SKM-1 treated with dmso at 0.1 percent for 144 hours (cell line): ENCODE results near the gene MCEMP1.

Experiments
- DNase-seq: peaks from one replicate; lab custom pipeline; 2025; ENCODE audit not compliant: unreplicated experiment; lab: John Stamatoyannopoulos, UW

Gene MCEMP1

DNA sequence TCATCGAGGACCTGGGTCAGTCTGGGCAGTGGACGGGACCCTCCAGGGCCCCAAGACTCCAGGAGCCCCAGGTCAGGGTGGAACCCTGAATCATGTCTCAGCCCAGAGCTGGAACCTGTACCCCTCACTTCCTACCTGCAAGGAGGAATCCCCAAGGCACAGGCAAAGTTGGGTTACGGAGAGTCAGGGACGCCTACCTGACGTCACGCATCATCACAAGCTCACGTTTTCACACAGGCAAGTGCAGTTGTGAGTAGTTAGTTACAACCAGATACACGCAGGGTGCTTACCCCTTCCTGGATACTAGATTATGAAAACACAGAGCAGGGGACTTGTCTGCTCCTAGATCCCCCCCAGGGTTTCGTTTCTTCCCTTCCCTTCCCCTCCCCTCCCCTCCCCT, 6.1 kb upstream of the MCEMP1 start:
- DNase-seq, result no peak

DNA sequence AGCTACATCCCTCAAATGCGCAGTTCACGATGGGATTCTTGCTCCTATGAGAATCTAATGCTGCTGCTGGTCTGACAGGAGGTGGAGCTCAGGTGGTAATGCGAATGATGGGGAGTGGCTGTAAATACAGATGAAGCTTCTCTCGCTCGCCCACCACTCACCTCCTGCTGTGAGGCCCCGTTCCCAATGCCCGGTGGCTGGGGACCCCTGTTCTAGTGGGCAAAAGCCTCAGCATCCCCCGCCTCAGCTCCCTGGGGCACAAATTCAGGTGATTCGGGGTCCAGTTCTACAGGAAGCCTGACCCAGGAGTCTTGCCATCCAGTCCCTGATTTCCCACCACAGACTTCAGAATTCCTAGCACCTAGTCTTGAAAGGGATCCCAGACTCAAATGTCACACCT, 4.4 kb upstream of the MCEMP1 start:
- DNase-seq, result no peak

DNA sequence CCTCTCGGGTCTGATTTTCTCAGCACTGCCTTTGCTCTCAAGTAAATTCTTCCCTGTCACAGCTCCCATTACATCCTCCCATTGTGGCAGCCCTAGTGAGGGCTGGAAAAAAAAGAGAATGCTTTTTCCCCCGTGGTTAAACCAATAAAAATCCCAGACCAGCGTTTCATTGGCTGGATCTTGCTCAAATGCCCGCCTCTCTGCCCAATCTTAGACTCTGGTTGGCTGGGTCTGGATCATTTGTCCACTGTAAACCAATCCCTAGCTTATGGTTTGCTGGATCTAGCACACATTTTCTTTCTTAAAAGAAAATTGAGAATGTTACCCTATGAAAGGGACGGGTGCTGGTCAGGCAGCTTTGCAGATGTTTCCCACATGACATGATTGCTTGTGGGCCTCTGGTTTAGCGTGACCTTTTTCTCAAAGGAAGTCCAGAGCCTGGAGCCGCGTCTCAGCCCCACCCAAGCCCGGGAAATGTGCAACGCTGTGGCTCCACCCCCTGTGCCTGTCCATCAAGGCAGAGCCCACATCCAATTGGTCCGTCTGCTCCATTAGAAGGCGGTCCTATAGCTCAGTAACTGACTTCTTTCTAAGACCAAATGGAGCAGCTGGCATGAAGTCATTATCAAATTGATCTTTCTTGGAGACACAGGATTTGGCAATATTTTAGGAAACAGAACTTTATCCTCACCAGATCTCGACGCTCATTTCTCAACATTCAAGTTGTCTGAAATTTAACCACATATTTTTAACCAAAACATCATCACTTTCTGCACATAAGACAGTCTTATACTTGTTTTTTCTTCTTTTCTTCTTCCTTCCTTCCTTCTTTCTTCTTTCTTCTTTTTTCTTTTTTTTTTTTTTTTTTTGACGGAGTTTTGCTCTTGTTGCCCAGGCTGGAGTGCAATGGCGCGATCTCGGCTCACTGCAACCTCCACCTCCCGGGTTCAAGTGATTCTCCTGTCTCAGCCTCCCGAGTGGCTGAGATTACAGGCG, 2.6 kb upstream of the MCEMP1 start:
- peak; percentile 83 for DNase-seq

DNA sequence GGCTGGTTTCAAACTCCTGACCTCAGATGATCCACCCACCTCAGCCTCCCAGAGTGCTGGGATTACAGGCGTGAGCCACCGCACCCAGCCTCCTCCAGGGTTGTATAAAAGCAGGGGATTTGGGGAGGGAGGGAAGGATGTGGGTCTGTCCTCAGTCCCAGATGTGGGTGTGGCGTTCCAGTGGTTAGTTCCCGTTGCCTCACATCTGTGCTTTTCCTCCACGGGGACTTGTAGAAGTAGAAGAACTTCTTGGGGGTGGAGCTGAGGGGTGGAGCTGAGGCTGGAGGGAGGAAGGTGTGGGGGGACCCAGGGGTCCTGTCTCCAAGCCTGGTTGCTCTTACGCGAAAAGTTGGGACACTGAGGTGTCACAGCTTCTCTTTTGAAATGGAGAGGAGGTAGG, 514 bp upstream of the MCEMP1 start:
- DNase-seq, result peak; percentile 79

DNA sequence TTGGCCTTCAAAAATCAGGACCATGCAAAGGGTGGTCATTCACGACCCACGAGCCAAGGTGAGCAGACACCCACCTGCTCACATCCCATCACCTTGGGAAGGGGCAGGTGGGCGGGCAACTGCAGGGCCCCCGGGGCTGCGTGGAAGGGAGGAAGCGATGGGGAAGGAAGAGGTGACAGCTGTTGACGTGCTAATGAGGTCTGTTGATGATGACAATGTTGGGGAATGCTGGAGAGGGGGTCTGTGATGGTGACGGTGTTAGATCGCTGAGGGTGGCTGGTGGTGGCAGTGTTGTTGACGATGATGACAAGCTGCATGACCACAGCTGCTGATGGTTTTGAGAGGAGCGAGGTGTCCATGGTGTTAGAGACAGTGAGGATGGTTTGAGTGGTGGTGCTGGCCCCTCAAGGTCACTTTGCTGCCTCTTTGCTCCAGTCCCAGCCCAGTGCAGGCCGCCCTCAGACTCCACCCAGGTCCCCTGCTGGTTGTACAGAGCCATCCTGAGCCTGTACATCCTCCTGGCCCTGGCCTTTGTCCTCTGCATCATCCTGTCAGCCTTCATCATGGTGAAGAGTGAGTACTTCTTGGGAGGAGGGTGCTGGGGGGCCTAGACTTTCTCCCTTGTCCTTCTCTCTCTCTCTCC, 900 bp downstream of the MCEMP1 start:
- DNase-seq, result no peak

DNA sequence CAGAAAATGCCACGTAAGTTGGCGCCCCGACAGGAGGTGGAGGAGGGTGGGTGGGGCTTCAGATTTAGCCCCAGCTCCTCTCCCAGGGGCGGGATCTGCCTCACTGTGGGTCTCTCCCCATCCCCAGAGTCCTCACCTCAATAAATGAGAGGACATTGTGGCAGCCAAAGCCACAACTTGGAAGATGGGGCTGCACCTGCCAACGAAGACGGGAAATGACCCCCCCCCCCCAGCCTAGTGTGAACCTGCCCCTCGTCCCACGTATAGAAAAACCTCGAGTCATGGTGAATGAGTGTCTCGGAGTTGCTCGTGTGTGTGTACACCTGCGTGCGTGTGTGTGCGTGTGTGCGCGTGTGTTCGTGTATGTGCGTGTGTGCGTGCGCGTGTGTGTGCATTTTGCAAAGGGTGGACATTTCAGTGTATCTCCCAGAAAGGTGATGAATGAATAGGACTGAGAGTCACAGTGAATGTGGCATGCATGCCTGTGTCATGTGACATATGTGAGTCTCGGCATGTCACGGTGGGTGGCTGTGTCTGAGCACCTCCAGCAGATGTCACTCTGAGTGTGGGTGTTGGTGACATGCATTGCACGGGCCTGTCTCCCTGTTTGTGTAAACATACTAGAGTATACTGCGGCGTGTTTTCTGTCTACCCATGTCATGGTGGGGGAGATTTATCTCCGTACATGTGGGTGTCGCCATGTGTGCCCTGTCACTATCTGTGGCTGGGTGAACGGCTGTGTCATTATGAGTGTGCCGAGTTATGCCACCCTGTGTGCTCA, 2.3 kb downstream of the MCEMP1 start:
- DNase-seq, result no peak

DNA sequence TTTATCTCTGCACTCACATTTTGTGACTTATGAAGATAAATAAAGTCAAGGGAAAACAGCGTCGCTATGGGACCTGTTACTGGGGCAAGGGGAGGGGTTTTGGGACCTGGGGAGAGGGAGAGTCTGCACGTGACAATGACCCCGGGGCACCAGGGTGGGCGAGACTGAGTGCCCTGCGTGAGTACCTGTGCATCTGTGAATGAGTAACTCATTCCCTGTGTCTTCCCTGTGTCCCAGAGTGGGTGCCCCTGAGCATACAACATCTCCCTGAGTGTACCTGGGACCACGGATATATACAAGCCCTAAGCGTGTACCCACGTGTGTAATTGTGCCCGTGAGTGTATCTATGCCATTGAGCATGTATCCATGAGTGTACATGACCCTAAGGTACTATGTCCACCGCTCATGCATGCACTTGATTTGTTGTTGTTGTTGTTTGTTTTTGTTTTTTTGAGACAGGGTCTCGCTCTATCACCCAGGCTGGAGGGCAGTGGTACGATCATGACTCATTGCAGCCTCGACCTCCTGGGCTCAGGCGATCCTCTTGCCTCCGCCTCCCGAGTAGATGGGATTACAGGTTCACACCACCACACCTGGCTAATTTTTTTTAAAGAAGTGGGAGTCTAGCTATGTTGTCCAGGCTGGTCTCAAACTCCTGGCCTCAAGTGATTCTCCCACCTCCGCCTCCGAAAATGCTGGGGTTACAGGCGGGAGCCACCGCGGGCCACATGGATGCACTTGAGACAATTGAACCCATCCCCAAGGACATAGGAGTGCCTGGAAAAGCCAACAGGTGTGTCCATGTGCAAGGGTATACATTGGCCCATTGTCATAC, 3.1 kb downstream of the MCEMP1 start:
- DNase-seq, result no peak

DNA sequence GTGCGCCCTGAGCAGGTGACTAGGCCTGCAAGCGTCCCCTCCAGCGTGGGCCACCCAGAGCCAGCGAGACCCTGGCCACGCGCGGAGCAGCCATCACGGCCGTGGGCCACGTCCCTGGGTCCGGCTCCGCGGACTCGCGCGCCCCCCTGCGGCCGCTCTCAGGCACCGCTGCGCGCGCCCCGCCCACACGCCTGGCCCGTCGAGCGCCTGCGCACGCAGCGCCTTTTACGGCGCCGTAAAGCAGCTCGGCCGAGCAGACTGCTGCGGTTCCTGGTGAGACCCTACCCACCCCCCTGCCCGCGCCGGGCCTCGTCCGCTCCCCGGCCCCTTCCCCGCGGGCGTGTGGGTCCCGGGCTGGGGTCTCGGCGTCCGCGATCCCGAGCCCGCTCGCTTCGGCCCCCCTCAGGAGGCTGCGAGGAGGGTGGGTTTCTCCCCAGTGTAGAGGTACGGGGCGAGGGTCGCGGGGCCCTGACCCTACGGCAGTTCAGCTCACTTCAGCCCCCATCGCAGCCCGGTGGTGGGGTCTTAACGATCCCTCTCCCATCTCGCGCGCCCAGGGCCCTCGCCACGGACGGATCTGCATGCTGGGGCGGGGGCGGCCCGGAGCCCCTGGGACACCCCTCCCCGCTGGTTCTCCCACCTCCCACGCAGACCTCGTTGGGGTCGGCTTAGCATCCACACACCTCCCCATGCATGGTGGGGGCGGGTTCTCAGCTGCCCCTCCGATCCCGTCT, 3.9 kb downstream of the MCEMP1 start, which contains the start of gene TRAPPC5:
Gene TRAPPC5, plus strand, starts transcription at position 228 of the 734 bp plus-strand sequence. CDS start 1,421 bp downstream, outside the sequence.
- peak; percentile 82 for DNase-seq

DNA sequence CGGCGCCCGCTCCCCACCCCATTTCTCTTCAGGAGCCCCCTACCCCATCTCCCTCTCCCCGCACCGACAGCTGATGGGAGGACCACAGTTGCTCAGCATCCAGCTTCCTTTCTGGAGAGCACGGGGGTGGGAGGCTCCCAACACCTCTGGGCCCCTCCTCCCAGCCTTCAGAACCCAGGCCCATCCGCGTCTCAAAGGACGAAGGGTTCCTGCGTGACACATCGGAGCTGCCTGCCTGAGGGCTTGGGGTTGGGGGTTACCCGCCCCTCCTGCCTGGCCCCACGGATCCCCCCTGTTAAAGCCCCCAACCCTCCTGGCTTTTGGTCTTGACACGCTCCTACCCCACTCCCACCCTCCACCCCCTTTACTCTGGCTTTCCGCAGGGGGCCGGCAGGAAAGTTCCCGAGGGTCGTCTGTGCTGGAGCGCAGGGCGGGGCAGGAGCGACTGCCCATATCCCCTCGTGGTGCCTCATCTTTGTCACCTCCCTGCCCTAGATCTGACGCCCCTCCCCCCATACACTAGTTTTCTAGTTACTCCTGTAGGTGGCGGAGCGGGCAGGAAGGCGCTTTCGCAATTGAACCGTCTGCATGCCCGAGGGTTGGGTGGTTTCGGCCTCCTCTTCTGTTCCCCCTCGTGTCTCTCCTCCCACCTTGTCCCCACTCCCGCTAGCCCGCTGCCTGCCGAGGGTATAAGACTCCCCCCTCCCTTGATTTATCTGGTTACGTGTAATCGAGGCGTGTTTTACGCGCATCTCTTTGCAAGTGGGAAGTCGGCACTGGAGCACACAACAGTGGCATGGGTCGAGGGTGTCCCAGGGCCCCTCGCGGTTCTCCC, 4.7 kb downstream of the MCEMP1 start:
- peak; percentile 97 for DNase-seq

DNA sequence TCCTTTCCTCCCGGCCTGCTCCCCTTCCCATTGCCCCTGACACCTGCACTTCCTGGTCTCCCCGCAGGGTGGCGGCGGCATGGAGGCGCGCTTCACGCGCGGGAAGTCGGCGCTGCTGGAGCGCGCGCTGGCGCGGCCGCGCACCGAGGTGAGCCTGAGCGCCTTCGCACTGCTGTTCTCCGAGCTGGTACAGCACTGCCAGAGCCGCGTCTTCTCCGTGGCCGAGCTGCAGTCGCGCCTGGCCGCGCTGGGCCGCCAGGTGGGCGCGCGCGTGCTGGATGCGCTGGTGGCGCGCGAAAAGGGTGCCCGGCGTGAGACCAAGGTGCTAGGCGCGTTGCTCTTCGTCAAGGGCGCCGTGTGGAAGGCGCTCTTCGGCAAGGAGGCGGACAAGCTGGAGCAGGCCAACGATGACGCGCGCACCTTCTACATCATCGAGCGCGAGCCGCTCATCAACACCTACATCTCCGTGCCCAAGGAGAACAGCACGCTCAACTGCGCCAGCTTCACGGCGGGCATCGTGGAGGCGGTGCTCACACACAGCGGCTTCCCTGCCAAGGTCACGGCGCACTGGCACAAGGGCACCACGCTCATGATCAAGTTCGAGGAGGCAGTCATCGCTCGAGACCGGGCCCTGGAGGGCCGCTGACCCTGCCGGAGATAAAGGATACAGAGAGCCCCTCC, 5.4 kb downstream of the MCEMP1 start:
- no peak for DNase-seq

DNA sequence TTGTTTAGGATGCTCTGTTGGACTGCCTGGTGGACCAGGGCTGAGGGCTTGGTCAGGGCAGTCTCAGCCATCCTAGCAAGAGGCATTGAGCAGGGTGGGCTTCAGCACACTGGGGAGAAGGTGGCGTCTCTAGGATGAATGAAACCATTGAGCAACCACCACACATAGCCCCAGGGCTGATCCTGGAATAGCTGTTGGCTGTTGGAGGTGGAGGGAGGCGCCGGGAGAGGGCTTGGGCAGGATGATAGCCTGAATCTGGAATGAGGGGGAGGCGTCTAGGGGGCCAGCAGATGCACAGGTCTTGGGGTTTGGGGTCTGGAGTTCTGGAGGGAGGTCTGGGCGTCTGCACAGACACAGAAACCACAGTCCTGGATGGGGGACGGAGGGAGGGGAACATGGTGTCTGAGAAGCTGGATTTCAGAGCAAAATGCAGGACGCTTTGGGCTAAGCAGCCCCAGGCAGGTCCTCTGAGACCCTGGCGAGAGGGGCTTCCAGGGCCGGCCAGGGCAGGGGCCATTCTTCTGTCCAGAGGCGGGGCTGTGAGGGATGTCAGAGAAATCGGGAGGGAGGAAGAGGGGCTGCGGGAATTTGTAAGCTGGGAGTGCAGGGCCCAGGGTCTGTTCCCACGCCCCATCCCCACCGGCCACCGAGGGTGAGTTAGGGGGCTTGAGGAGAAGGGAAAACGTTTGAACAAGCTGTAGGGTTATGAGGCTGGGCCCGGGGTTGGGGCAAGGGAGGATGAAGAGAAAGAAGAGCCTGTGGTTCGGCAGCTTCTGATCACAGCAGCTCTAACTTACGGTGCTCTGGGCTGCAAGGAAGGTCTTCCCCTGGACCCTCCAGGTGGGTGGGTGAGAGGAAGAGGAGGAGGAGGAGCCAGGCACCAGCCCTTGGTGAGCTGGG, 8.9 kb downstream of the MCEMP1 start:
- no peak for DNase-seq

DNA sequence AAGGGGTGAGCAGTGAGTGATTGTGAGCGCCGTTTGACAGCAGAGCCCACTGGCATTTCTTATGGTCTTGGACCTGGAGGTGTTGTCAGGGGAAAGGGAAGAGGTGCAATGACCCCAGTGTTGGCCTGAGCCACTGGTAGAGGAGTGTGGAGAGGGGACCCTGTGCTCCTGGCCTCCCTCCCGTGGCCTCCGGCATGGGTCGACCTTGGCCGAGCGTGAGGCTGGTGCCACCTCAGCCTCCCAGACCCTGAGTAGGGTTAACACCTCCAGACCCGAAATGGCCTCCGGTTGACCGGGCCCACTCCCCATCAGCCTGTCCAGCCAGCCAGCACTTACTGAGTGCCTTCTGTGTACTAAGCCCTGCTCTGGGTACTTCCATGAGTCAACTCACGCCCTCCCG, 10.3 kb downstream of the MCEMP1 start:
- DNase-seq, result no peak

DNA sequence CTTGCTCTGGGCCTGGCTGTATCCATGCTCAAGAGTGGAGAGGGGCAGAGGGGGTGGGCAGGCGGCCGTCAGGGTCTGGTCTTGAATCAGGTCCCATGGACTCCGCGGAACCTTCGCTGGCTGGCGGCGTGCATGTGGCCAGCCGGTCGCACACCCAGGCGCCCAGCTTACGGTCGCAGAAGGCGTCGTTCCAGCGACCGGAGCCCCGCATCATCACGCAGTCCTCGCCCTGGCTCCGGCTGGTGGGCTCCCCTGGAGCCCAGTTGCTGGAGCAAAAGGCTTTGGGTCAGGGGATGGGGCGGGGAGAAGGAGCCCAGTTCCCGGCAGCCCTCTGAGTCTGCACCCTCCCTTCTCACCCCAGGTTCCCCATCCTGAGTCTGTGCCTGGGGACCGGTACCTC, 12.3 kb downstream of the MCEMP1 start:
- no peak for DNase-seq

DNA sequence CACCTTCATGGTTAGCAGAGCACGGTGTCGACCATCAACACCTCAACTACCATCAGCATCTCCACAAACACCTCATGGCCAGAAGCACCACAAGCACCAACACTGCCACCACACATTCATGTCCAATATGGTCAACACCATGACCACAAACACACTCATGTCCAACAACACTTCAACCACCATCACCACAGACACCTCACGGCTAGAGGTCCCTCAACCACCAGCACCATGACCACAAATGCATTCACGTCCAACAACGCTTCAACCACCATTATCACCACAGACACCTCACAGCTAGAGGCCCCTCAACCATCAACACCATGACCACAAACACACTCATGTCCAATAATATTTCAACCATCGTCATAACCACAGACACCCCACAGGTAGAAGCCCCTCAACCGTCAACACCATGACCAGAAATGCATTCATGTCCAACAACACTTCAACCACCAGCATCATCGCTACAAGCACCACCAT, 13.9 kb downstream of the MCEMP1 start:
- DNase-seq, result no peak

DNA sequence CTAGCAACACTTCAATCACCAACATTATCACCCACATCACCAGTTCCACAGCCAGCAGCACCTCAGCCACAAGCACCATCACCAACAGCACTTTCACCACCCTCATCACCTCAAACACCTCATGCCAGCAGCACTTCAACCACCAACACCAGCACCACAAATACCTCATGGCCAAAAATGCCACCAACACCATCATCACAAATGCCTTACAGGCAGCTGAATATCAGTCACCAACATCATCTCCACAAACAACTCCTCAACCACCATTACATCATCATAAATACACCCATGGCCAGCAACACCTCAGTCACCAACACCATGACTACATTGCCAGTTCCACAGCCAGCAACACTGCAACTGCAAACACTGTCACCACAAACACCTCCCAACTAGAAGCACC, 14.6 kb downstream of the MCEMP1 start:
- DNase-seq, result no peak

DNA sequence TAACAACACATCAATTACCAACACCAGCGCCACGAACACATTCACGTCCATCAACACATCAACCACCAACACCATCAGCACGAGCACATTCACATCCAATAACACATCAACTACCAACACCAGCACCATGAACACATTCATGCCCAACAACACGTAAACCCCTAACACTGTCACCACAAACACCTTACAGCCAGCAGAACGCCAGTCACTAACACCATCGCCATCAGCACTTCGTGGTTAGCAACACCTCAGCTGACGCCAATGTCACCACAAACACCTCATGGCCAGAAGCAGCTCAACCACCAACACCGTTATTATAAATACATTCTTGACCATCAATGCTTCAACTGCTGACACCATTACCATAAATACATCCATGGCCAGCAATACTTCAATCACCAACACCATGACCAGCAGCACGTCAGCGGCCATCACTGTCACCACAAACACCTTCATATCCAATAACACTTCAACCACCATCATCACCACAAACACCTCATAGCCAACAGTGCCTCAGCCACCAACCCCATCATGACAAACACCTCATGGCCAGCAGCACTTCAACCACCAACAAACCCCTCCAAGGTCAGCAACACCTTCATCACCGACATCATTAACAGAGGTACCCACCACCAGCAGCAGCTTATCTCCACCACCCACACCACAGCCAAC, 15.7 kb downstream of the MCEMP1 start:
- DNase-seq, result no peak

DNA sequence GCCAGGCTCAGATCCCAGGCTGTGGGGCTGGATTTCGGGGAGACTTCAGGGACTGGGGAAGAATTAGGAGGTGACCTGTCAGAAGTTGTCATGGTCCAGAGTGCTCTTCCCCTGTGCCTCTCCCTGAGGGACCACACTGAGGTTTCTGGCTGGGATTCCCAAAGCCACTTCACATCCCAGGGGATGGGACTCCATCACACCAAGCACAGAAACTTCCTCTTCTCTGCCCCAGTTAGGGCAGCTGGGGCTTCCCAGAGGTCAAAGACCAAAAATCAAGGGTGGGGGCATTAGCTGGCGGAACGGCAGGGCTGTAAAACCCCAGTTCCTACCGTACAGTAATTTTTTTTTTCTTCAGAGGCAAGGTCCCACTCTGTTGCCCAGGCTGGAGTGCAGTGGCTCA, 17.6 kb downstream of the MCEMP1 start:
- no peak for DNase-seq
